CD4-positive, alpha-beta T cell treated with Interleukin-1 beta for 1 hour (primary cell): ENCODE data around the gene SGSH.

Source experiments
- DNase-seq, 2 donors: peaks; one replicate each; pipeline ENCODE4 v3.0.0-alpha.2; 2020 to 2022

The SGSH gene

GRCh38 chr17:80182118-80182844 is 37.9 kb downstream of the SGSH start:
- no peak for DNase-seq

GRCh38 chr17:80181431-80181830 is 38.7 kb downstream of the SGSH start:
- DNase-seq, result no peak

- no peak for DNase-seq
These were observed 39.9 kb downstream of the SGSH start for GRCh38 chr17:80180192-80180591.

- DNase-seq, result no peak
These were observed 42.0 kb downstream of the SGSH start for GRCh38 chr17:80177986-80178595.

- no peak for DNase-seq
These were observed 43.4 kb downstream of the SGSH start for GRCh38 chr17:80176757-80177156.

- DNase-seq, result no peak
These were observed 46.2 kb downstream of the SGSH start for GRCh38 chr17:80173916-80174315.

GRCh38 chr17:80173126-80173525 is 47.0 kb downstream of the SGSH start:
- DNase-seq, result no peak

- DNase-seq, result no peak
These were observed 48.5 kb downstream of the SGSH start for GRCh38 chr17:80171681-80172080.

- no peak for DNase-seq
These were observed 50.2 kb downstream of the SGSH start, which contains the start of gene CARD14 for GRCh38 chr17:80169784-80170500. CARD14 (plus strand) TSS chr17:80170030; CDS start chr17:80181439, 11,409 bp downstream.

GRCh38 chr17:80169107-80169506 is 51.0 kb downstream of the SGSH start:
- DNase-seq, result no peak

- DNase-seq, result no peak
These were observed 51.8 kb downstream of the SGSH start for GRCh38 chr17:80168371-80168770.

- DNase-seq, result no peak
These were observed 53.7 kb downstream of the SGSH start for GRCh38 chr17:80166446-80166845.

GRCh38 chr17:80164185-80164584 is 55.9 kb downstream of the SGSH start:
- DNase-seq, result no peak

GRCh38 chr17:80163336-80163735 is 56.8 kb downstream of the SGSH start:
- no peak for DNase-seq

GRCh38 chr17:80160536-80160935 is 59.6 kb downstream of the SGSH start:
- no peak for DNase-seq
